ENCODE measurements around the gene CSAD. TPM values are rescaled to one million over a fixed set of nuclear protein-coding genes. Genes with fewer than 3 reads are reported as not detected.
A peak's percentile ranks its signal among the peaks of the same experiment; 100 is the strongest.

CSAD gene
- total RNA-seq, 1 experiment from 2014 or later: 33.1 TPM

DNA sequence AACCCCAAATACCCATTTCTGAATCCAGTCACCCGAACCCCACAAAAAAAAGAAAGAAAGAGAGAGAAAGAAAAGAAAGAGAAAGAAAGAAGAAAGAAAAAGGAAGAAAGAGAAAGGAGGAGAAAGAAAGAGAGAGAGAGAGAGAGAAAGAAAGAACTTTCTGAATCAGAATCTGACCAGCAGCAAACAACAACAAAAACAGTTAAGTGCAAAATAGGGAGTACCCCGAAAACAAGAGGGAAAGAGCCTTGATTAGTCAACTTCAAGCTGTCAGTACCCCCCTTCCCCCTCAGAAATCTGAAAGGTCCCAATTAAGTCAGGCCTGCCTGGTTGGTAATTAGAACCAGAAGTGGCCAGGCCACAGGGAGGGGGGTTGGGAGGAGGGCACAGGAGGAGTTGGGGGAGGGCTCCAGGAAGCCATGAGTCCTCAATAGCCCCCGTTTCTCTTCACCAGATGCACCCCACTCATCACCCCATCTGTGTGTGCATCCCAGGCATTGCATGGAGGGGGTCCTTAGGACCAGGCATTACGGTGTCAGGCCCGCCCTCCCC is 41.5 kb upstream of the CSAD start:
- Histone ChIP-seq H3K4me2 (peak overlapping the region; percentile 99), H3K79me2 (ENCODE audit: low read depth) (peaks cover 44% of the 10 kb centered on the region), H3F3A (ENCODE audit: insufficient read depth, low read depth) (peaks cover 44% of the 10 kb centered on the region), H4K20me1 (ENCODE audit: insufficient read depth) (no peaks in the 10 kb centered on the region), H3K4me1 (replicated peaks; ENCODE audit: insufficient read depth) (peaks cover 74% of the 10 kb centered on the region), H3K9me2 (ENCODE audit: insufficient read depth) (no peaks in the 10 kb centered on the region), H3K36me3 (ENCODE audit: low read depth) (no peaks in the 10 kb centered on the region), H3K4me3 (peak overlapping the region; percentile 68; the same call in 1 of the 2 replicates), H3K27ac (peak overlapping the region; percentile 96), H2AFZ (no peak overlapping the region), H3K27me3 (ENCODE audit: insufficient read depth, low read depth) (no peaks in the 10 kb centered on the region), H3K9me3 (ENCODE audit: insufficient read depth, low read depth) (no peaks in the 10 kb centered on the region)
- POLR2A ChIA-PET (ENCODE audit: unreplicated experiment): no interaction called here
- BruUV-seq (replicated peaks): no TSS peak
- TF ChIP-seq, protein P1, sequence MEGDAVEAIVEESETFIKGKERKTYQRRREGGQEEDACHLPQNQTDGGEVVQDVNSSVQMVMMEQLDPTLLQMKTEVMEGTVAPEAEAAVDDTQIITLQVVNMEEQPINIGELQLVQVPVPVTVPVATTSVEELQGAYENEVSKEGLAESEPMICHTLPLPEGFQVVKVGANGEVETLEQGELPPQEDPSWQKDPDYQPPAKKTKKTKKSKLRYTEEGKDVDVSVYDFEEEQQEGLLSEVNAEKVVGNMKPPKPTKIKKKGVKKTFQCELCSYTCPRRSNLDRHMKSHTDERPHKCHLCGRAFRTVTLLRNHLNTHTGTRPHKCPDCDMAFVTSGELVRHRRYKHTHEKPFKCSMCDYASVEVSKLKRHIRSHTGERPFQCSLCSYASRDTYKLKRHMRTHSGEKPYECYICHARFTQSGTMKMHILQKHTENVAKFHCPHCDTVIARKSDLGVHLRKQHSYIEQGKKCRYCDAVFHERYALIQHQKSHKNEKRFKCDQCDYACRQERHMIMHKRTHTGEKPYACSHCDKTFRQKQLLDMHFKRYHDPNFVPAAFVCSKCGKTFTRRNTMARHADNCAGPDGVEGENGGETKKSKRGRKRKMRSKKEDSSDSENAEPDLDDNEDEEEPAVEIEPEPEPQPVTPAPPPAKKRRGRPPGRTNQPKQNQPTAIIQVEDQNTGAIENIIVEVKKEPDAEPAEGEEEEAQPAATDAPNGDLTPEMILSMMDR (conservative IDR thresholded peaks at IDR 0.05): no peak
- TF ChIP-seq EZH2 (IDR thresholded peaks at IDR 0.05; ENCODE audit: low read depth): no peak
- CTCF ChIA-PET: no interaction called here
- intact Hi-C loops (cut with micrococcal nuclease; ENCODE audit: unreplicated experiment): no loop called here
- DNase-seq: no peak

GRCh38 chr12:53221203-53222080 is 40.7 kb upstream of the CSAD start:
- H3K9me3 ChIP-seq (ENCODE audit: insufficient read depth, low read depth): no peaks in the 10 kb centered on the region
- H3K79me2 ChIP-seq (ENCODE audit: low read depth): peaks cover 47% of the 10 kb centered on the region
- no peaks in the 10 kb centered on the region for H3K36me3 ChIP-seq (ENCODE audit: low read depth)
- peak; percentile 47 to 79 for DNase-seq
- BruUV-seq (replicated peaks): TSS peak; percentile 98
- H3K4me1 ChIP-seq (replicated peaks; ENCODE audit: insufficient read depth): peaks cover 79% of the 10 kb centered on the region
- H2AFZ ChIP-seq: peak overlapping the region; percentile 86
- H3K4me2 ChIP-seq: peak overlapping the region; percentile 99
- H3K27ac ChIP-seq: peak overlapping the region; percentile 96
- CTCF ChIA-PET: interaction anchor here (1.2 kb wide), 1 partner anchor 30 kb away, joined by 3 read pairs; no protein-coding TSS in a partner anchor
- POLR2A ChIA-PET (ENCODE audit: unreplicated experiment): interaction anchor here (0.6 to 0.8 kb wide), 2 partner anchors 30 to 190 kb away, joined by 3 to 5 read pairs; no protein-coding TSS in a partner anchor
- peaks cover 49% of the 10 kb centered on the region for H3F3A ChIP-seq (ENCODE audit: insufficient read depth, low read depth)
- TF ChIP-seq, protein P1 (conservative IDR thresholded peaks at IDR 0.05): no peak; the same call in 1 of the 2 replicates
- TF ChIP-seq EZH2 (IDR thresholded peaks at IDR 0.05; ENCODE audit: low read depth): no peak
- H3K27me3 ChIP-seq (ENCODE audit: insufficient read depth, low read depth): no peaks in the 10 kb centered on the region
- intact Hi-C loops (cut with micrococcal nuclease; ENCODE audit: unreplicated experiment): loop anchor here (1.0 to 2.0 kb wide), 3 partner anchors 9 to 77 kb away; partner anchors contain the start of genes CSAD, MYG1 and ZNF740
- no peaks in the 10 kb centered on the region for H3K9me2 ChIP-seq (ENCODE audit: insufficient read depth)
- no peaks in the 10 kb centered on the region for H4K20me1 ChIP-seq (ENCODE audit: insufficient read depth)
- H3K4me3 ChIP-seq: peak overlapping the region; percentile 68

GRCh38 chr12:53220694-53221202 is 40.0 kb upstream of the CSAD start:
- H3K79me2 ChIP-seq (ENCODE audit: low read depth): peaks cover 47% of the 10 kb centered on the region
- H3F3A ChIP-seq (ENCODE audit: insufficient read depth, low read depth): peaks cover 45% of the 10 kb centered on the region
- H3K4me1 ChIP-seq (replicated peaks; ENCODE audit: insufficient read depth): peaks cover 79% of the 10 kb centered on the region
- TF ChIP-seq EZH2 (IDR thresholded peaks at IDR 0.05; ENCODE audit: low read depth): no peak
- TF ChIP-seq, protein P1 (conservative IDR thresholded peaks at IDR 0.05): no peak
- H3K27ac ChIP-seq: peak overlapping the region; percentile 96
- H4K20me1 ChIP-seq (ENCODE audit: insufficient read depth): no peaks in the 10 kb centered on the region
- peak; percentile 84 to 97 for DNase-seq
- no TSS peak for BruUV-seq (replicated peaks)
- ChIA-PET POLR2A (ENCODE audit: unreplicated experiment) (interaction anchor here (0.6 to 0.8 kb wide), 9 partner anchors 16 to 189 kb away, joined by 3 to 26 read pairs (median 5); partner anchors contain the start of gene PFDN5), CTCF (interaction anchor here (0.6 to 1.2 kb wide), 2 partner anchors 31 to 848 kb away, joined by 3 read pairs; no protein-coding TSS in a partner anchor)
- intact Hi-C loops (cut with micrococcal nuclease; ENCODE audit: unreplicated experiment): loop anchor here (1.0 to 2.0 kb wide), 4 partner anchors 10 to 78 kb away; partner anchors contain the start of genes CSAD, MYG1 and ZNF740
- no peaks in the 10 kb centered on the region for H3K36me3 ChIP-seq (ENCODE audit: low read depth)
- no peaks in the 10 kb centered on the region for H3K9me3 ChIP-seq (ENCODE audit: insufficient read depth, low read depth)
- H3K9me2 ChIP-seq (ENCODE audit: insufficient read depth): no peaks in the 10 kb centered on the region
- peak overlapping the region; percentile 86 for H2AFZ ChIP-seq
- no peaks in the 10 kb centered on the region for H3K27me3 ChIP-seq (ENCODE audit: insufficient read depth, low read depth)
- peak overlapping the region; percentile 99 for H3K4me2 ChIP-seq
- peak overlapping the region; percentile 68 for H3K4me3 ChIP-seq
